H1 (cell line): ENCODE measurements around the gene HMGN2. TPM values are rescaled to one million over a fixed set of nuclear protein-coding genes. Genes with fewer than 3 reads are reported as not detected.
A peak's percentile ranks its signal among the peaks of the same experiment; 100 is the strongest.

Source experiments
- BRCA1 ChIP-seq: IDR thresholded peaks from 2 replicates; pipeline ENCODE4 v1.6.1; 2012; ENCODE audit warnings: low read depth, low read length, improper control_type of control experiment
- CBX5 ChIP-seq: fragments of 300-800, 300-1000 bp; sonication (generic); IDR thresholded peaks from 2 replicates; pipeline ENCODE4 v1.7.1; 2016; ENCODE audit warnings: antibody characterized with exemption, low read length, low read depth
- CHD1 ChIP-seq: IDR thresholded peaks from 2 replicates; pipeline ENCODE4 v1.6.1; 2012; ENCODE audit warnings: low read depth, low read length, improper control_type of control experiment
- CHD2 ChIP-seq: IDR thresholded peaks from 2 replicates; pipeline ENCODE4 v1.6.1; 2012; ENCODE audit warnings: low read length, improper control_type of control experiment
- CTCF ChIP-seq, 3 experiments: IDR thresholded peaks; 1 replicate in 2 of 3; 2 replicates in 1 of 3; pipeline versions ENCODE4 v1.5.1 to v1.6.1; 2011; ENCODE audit warnings: low read length in 3 of 3, mild to moderate bottlenecking in 3 of 3, inconsistent platforms in 2 of 3, low read depth in 1 of 3, moderate library complexity in 1 of 3; ENCODE audit not compliant: insufficient read depth in 1 of 3; ENCODE audit errors: control extremely low read depth in 1 of 3
- EGR1 ChIP-seq: IDR thresholded peaks from 2 replicates; pipeline ENCODE4 v1.6.1; 2011; ENCODE audit warnings: low read depth, low read length, borderline replicate concordance
- EP300 ChIP-seq, 2 experiments: IDR thresholded peaks; 1 replicate in 1 of 2; 2 replicates in 1 of 2; pipeline ENCODE4 v1.6.1; 2011 to 2012; ENCODE audit warnings: low read depth in 2 of 2, low read length in 2 of 2, mild to moderate bottlenecking in 2 of 2, borderline replicate concordance in 1 of 2, inconsistent platforms in 1 of 2, moderate library complexity in 1 of 2
- EZH2 ChIP-seq: fragments of 200-600 bp; sonication (generic); IDR thresholded peaks from 2 replicates; pipeline ENCODE4 v1.7.1; 2012; ENCODE audit warnings: low read depth, mild to moderate bottlenecking, moderate library complexity, low read length, inconsistent platforms; ENCODE audit not compliant: severe bottlenecking
- KDM1A ChIP-seq: fragments of 200-600, 300-600 bp; sonication (generic); IDR thresholded peaks from 2 replicates; pipeline ENCODE4 v1.7.1; 2016; ENCODE audit warnings: mild to moderate bottlenecking, low read length, borderline replicate concordance
- MAFK ChIP-seq: IDR thresholded peaks from 2 replicates; pipeline ENCODE4 v1.6.1; 2012; ENCODE audit warnings: low read depth, mild to moderate bottlenecking, improper control_type of control experiment, low read length
- MAX ChIP-seq: IDR thresholded peaks from 2 replicates; pipeline ENCODE4 v1.6.1; 2012; ENCODE audit warnings: inconsistent platforms
- PHF8 ChIP-seq: fragments of 200-600 bp; sonication (generic); conservative IDR thresholded peaks from 2 replicates; pipeline ENCODE4 v1.7.1; 2012; ENCODE audit warnings: low read depth, mild to moderate bottlenecking, inconsistent platforms, low read length, moderate library complexity
- POLR2A ChIP-seq, 2 experiments: IDR thresholded peaks; 1 replicate in 1 of 2; 2 replicates in 1 of 2; pipeline ENCODE4 v1.6.1; 2011; ENCODE audit warnings: low read depth in 2 of 2, low read length in 2 of 2, mild to moderate bottlenecking in 2 of 2; ENCODE audit errors: control extremely low read depth in 1 of 2
- RAD21 ChIP-seq, 2 experiments: IDR thresholded peaks in 1 of 2; conservative IDR thresholded peaks in 1 of 2; 2 replicates each; pipeline ENCODE4 v1.6.1; 2011; ENCODE audit warnings: low read depth in 2 of 2, low read length in 2 of 2, improper control_type of control experiment in 1 of 2, inconsistent platforms in 1 of 2, mild to moderate bottlenecking in 1 of 2, moderate library complexity in 1 of 2
- RFX5 ChIP-seq: IDR thresholded peaks from 2 replicates; pipeline ENCODE4 v1.6.1; 2011; ENCODE audit warnings: low read depth, low read length, improper control_type of control experiment, borderline replicate concordance
- SIRT6 ChIP-seq: IDR thresholded peaks from one replicate; pipeline ENCODE4 v1.7.1; 2012; ENCODE audit warnings: low read length, inconsistent platforms
- SP1 ChIP-seq: IDR thresholded peaks from 2 replicates; pipeline ENCODE4 v1.6.1; 2011; ENCODE audit warnings: low read depth, low read length
- SRF ChIP-seq: IDR thresholded peaks from 2 replicates; pipeline ENCODE4 v1.6.1; 2011; ENCODE audit warnings: mild to moderate bottlenecking, low read depth, low read length, moderate library complexity
- TAF1 ChIP-seq: IDR thresholded peaks from 2 replicates; pipeline ENCODE4 v1.6.1; 2011; ENCODE audit warnings: mild to moderate bottlenecking, low read depth, low read length
- TAF7 ChIP-seq: optimal IDR thresholded peaks from 2 replicates; pipeline ENCODE3; 2011; ENCODE audit warnings: low read depth, mild to moderate bottlenecking, inconsistent platforms, low read length, moderate library complexity, borderline replicate concordance
- TBP ChIP-seq: IDR thresholded peaks from 2 replicates; pipeline ENCODE4 v1.6.1; 2011; ENCODE audit warnings: low read depth, low read length, improper control_type of control experiment
- polyA plus RNA-seq, 7 experiments: library from polyadenylated mRNA; depleted of rRNA in 3 of 7; stranded (reverse) in 5 of 7; unstranded in 2 of 7; fragments of >200 nt in 5 of 7; fragments of 200-250 nt in 2 of 7; gene quantifications; 1 replicate in 5 of 7; 2 replicates in 1 of 7; 4 replicates in 1 of 7; pipeline versions ENCODE4 v1.2.1 to v1.2.3, GENCODE V29; 2011 to 2013; ENCODE audit warnings: missing spikeins in 2 of 7, mixed read lengths in 2 of 7
- total RNA-seq: library from RNA; stranded (reverse); fragmentation: NEBNext Ultra II Directional; extraction: Animal tissue kit (Norgen Biotek cat#: 25700); gene quantifications from 2 replicates; pipeline ENCODE4 v1.2.1, GENCODE V29; 2021

The HMGN2 gene
- total and polyA plus RNA-seq, 2 of the 8 experiments (the other 6 are each of a cell fraction or from before 2014, with no cell fraction given), result 254 to 453 TPM

- TF ChIP-seq SIRT6 (no peak), MAX (peak; percentile 24; the same call in 1 of the 2 replicates), KDM1A (no peak), TBP (no peak), SRF (no peak), PHF8 (no peak), CHD2 (no peak), TAF1 (no peak), EGR1 (peak; percentile 90), EZH2 (no peak), TAF7 (peak; percentile 34), RAD21 (IDR thresholded peaks at IDR 0.05 in 1 of 2, conservative IDR thresholded peaks at IDR 0.05 in 1 of 2; ENCODE audit: low read depth in 2 of 2, low read length in 2 of 2) (no peak), CHD1 (no peak), BRCA1 (no peak), CBX5 (no peak), EP300 (IDR thresholded peaks at IDR 0.05; ENCODE audit: borderline replicate concordance in 1 of 2, low read depth in 2 of 2, low read length in 2 of 2) (no peak), SP1 (peak; percentile 55; the same call in 1 of the 2 replicates), POLR2A (IDR thresholded peaks at IDR 0.05; ENCODE audit: control extremely low read depth in 1 of 2, low read depth in 2 of 2, low read length in 2 of 2) (peak in 1 of 2 experiments; percentile 8; a peak in 1 of 3 replicates), RFX5 (no peak), CTCF (IDR thresholded peaks at IDR 0.05; ENCODE audit: control extremely low read depth in 1 of 3, insufficient read depth in 1 of 3, low read depth in 1 of 3, low read length in 3 of 3) (no peak), MAFK (no peak)
These were observed 933 bp downstream of the HMGN2 start (continued) for GRCh38 chr1:26472901-26473845.
